ENCODE data around the gene CDK18. TPM values are rescaled to one million over a fixed set of nuclear protein-coding genes. Genes with fewer than 3 reads are reported as not detected.

CDK18 gene
- total and polyA plus RNA-seq, 10 of the 15 experiments (the other 5 are each of a cell fraction or from before 2014, with no cell fraction given) = 0.13 to 4.4 (median 0.52) TPM; not detected in 2

GRCh38 chr1:205545991-205546390 lies 41.5 kb downstream of the CDK18 start:
- H2AFZ ChIP-seq (ENCODE audit: control insufficient read depth, low read depth, low read length) = no peak overlapping the region
- H3K9me3 ChIP-seq (replicated peaks; ENCODE audit: control insufficient read depth, insufficient read depth, low read length) = no peaks in the 10 kb centered on the region
- FAIRE-seq = no peak
- no peak overlapping the region for H3K4me2 ChIP-seq (ENCODE audit: control insufficient read depth, insufficient read depth)
- no peak overlapping the region for H3K9ac ChIP-seq (ENCODE audit: control insufficient read depth, insufficient read depth, low read length)
- TF ChIP-seq IRF4 (IDR thresholded peaks at IDR 0.05; ENCODE audit: low read depth, low read length) (no peak), BCLAF1 (IDR thresholded peaks at IDR 0.05) (no peak), CHD4 (IDR thresholded peaks at IDR 0.05) (no peak), BRCA1 (IDR thresholded peaks at IDR 0.05; ENCODE audit: low read depth, low read length) (no peak), SMC3 (IDR thresholded peaks at IDR 0.05; ENCODE audit: borderline replicate concordance, low read length) (no peak), PAX5 (IDR thresholded peaks at IDR 0.05; ENCODE audit: borderline replicate concordance, low read depth, low read length) (no peak), NRF1 (conservative IDR thresholded peaks at IDR 0.05; ENCODE audit: low read depth, low read length) (no peak), NR2C1 (IDR thresholded peaks at IDR 0.05) (no peak), TCF7 (IDR thresholded peaks at IDR 0.05; ENCODE audit: borderline replicate concordance) (no peak), SPI1 (IDR thresholded peaks at IDR 0.05; ENCODE audit: borderline replicate concordance, insufficient read depth, low read depth, low read length) (no peak), ZBED1 (IDR thresholded peaks at IDR 0.05; ENCODE audit: borderline replicate concordance) (no peak), ZBTB11 (CRISPR knock-in tag; IDR thresholded peaks at IDR 0.05) (no peak), NFYB (IDR thresholded peaks at IDR 0.05; ENCODE audit: insufficient read depth, low read depth, low read length) (no peak), CBX3 (IDR thresholded peaks at IDR 0.05; ENCODE audit: borderline replicate concordance, low read depth) (no peak), CREM (IDR thresholded peaks at IDR 0.05; ENCODE audit: low read depth) (no peak)
- no peaks in the 10 kb centered on the region for H4K20me1 ChIP-seq (ENCODE audit: control insufficient read depth, insufficient read depth)
- H3K27me3 ChIP-seq (replicated peaks in 1 of 2; ENCODE audit: control insufficient read depth in 2 of 2, insufficient read depth in 2 of 2, low read length in 1 of 2) = peaks cover 4 to 5% of the 10 kb centered on the region in 2 experiments
- ChIA-PET SMC1A (ENCODE audit: uncharacterized antibody, unreplicated experiment) (interaction anchor here (0.8 kb wide), 1 partner anchor 21 kb away, joined by 3 read pairs; no protein-coding TSS in a partner anchor), RAD21 (ENCODE audit: unreplicated experiment) (no interaction called here), POLR2A (no interaction called here), CTCF (interaction anchor here (0.7 to 1.1 kb wide), 4 partner anchors 11 to 61 kb away, joined by 3 to 4 read pairs (median 3); no protein-coding TSS in a partner anchor)
- intact Hi-C loops (cut with micrococcal nuclease; ENCODE audit: unreplicated experiment) (no loop called here), in situ Hi-C loops (cut with MboI) (no loop called here)
- DNase-seq (ENCODE audit: low read depth, low spot score) = no peak
- no peak overlapping the region for H3K4me3 ChIP-seq
- H3K79me2 ChIP-seq (ENCODE audit: control insufficient read depth, insufficient read depth, low read length) = no peaks in the 10 kb centered on the region
- no peaks in the 10 kb centered on the region for H3K36me3 ChIP-seq (ENCODE audit: control insufficient read depth in 2 of 2, insufficient read depth in 2 of 2, low read length in 1 of 2)
- 64% methylated on average over 5 of the region's 5 CpGs for WGBS (ENCODE audit: insufficient coverage, insufficient replicate concordance, low lambda C conversion rate, missing lambda C conversion rate)
- no peak overlapping the region for H3K27ac ChIP-seq (ENCODE audit: control insufficient read depth, insufficient read depth)
- no TSS peak for BruUV-seq (replicated peaks)
- peaks cover 3% of the 10 kb centered on the region for H3K4me1 ChIP-seq (ENCODE audit: control insufficient read depth, insufficient read depth, low read length)
- ATAC-seq = no peak

Data from GM12878 (cell line).